HPDE6-E6E7 (cell line): Measurements from ENCODE around the gene HOXA11.

Experiments used
- DNase-seq: peaks from one replicate; pipeline ENCODE4 v3.0.0; 2011; ENCODE audit warnings: missing footprints; ENCODE audit errors: extremely low spot score

HOXA11 gene

DNA sequence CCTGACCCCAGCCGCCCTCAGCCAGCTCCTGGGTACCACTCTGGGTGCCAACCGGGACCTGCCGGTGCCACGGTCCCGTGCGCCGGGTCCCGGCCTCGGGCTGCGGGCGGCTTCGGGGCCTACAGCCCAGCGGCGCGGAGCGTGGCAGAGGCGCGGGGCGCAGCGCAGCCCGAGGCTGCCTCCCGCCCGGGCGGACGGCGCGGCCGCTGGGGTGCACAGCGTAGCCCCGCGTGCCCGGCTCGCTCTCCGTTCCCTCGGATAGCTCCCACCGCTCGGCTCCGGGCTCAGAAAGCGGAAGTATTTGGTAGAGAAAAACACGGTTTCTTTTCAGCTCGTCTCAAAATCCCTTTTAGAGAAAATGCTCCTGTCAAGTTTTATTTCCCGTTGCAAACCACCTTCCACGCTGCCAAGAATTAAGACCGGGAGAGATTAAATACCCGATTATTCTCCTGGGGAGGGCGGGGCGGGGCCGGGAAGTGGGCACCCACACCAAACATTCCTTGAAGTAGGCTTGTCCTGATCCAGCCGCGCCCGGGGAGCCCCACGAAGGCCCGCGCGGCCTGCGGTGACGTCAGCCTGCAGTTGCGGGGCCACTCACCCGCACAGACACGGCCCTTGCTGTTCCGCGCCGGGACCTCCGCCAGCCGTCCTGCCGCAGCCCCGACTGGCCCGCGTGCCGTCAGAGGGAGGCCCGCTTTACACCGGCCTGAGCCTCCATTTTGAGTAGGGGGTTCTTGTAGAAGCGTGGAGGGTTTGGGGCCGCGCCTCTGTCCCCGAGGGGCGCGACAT, 7.7 kb upstream of the HOXA11 start:
- no peak for DNase-seq

DNA sequence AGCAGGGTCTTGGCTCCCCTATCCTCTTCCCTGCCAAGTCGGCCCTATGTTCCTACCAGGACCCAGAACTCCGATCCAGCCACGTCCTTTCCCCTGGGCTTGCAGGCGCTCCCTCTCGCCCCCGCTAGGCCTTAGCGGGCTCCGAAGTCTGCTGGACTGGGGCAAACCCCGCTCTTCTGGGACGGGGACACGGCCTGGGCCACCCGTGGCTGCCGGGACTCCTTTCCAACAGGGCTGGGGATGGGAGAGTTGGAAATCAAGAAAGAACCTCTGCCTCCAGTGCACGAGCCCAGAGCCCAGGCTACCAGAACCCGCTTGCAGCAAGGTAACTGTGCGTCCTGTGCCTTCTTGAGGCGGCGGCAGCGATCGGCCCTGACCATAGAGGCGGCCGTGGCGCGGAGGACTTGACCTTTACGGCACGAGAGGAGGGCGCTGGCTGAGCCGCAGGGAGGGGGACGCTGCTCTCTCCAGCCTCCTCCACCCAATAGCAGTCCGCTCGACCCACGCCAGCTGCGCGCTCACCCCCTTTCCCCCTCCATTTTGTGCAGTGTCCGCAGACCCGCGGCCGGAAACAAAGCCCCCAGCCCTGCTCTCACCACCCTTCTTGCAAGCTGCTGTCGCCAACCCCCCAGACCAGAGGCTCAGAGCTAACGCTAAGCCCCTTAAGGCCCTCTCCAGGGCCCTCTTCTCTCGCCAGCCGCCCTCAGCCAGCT, 7.0 kb upstream of the HOXA11 start:
- DNase-seq, result no peak

DNA sequence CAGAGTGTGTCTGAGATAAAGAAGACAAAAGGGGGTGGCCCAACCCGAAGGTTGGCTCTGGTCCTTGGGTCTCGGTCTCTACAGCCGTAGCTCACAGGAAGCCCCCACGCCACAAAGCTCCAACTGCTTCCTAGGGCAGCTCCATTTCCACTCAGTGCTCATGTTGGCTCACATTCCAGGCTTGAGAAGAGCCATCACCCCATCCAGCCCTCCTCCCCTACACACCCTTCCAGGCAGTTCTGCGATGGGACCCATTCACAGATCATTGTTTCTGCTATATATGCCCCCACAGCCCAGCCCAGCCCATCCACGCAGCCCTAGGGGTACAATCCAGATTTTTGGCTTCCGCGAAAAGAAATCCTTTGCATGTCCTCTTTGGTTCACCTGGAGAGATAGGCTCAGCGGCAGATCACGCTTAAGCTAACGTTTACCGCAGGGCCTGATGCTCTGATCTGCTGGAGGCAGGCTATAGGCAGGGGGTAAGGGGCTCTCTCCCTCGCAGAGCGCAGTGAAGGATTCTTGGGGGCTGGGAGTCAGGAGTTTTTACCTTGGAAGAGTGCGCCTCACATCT, 6.2 kb upstream of the HOXA11 start:
- DNase-seq, result no peak

DNA sequence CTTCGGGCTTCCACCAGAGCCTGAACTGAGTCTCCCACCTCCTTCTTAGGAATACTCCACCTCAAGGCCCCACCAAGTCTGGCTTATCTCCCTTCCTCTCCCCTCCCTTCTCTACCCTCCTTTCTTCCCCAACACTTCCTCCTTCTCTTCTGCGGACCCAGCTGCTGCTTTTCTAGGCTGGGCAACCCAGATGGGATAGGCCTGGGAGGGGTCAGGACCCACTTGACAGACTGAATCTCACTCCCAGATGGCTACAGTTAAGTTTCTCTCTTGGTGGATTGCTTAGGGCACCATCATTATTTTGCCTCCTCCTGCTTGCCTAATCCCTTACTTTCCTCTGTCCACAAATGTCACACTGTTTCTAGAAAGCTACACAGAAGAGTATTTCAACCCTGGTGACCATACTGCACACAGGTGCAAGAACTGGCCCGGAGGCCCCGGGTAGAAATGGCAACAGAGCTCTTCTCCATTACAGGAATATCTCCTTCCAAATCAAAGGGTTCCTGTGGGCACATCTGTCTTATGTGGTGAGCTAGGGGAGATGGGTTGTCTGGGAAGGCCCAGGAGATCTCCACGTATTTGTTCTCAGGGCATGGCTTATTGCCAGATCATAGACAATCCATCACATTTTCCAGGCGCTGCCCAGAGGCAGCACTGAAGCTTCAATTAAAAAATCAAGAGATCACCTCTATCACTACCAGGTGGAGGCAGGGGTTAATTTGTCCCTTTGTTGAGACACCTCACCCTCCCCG, 5.1 kb upstream of the HOXA11 start:
- DNase-seq, result no peak

DNA sequence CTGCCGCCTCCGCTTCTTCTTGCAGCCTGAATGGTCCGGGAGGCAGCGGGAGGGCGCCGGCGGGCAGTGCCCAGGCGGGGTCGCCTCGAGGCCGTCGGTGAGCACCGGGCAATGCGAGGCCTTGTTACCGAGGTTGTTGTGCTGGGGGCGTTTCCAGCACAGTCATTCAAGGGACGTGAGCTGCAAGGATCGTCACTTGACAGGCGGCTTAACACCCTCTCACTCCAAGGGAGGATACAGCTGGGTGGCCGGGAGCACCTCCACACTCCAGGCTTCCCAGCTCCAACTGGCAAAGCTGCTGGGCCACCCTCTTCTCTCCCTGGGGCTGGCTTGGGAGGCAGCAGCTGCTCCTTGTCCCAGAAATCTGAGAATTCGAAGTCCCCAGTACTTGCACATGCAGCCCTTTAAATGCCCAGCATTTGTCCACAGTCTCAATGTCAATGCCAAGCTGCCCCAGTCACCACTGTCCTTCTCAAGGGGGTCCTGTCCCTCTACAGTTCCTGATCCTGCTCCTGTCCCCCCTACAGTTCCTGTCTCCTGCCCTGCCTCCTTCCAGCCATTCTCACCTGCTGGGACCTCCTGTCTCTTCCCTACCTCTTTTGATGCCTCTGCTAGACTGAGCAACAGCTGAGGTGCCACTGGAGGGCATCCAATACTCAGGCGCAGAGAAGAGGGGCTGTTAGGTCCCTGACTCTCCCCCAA, 4.4 kb upstream of the HOXA11 start:
- no peak for DNase-seq

DNA sequence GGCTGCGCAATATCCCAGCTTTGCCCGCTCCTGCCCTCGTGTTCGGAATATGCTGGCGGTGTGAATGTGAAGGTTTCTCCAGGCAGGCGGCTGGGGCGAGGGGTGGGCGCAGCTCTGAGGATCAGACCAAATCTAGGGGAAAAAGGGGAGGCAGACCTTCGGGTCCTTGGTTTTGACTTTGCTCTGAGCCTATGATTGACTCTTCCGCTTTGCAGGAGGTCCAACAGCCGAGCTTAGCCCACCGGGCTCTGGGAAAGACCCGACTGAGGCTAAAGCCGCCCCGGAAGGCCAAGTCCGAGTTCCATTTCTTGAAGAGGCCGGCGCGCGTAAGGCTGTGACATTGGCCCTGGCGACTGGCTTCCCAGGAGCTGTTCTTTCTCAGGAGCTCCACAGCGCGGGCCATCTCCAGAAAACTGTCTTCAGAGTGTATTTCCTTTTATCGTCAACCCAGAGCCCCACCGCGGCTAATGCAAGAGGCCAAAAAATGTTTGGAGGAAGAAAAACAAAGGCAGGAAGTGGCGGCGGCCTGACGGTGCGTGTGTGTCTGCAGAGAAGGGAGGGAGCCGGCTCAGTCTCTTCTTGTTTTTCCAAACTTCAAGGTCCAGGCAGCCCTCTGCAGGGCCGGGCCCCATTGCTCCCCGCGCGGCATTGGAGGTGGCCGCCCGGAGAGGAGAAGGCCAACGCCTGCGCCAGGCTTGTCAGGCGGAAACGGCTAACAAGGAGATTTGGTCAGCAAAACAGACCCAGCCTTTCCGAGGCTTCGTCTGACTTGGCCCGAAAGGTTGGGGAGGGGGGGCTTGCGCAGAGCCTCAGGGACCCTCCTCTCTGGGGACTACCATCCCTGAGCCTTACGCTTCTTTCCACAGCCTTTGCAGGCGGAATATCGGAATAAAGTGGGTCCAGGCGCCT, 3.6 kb upstream of the HOXA11 start:
- no peak for DNase-seq

DNA sequence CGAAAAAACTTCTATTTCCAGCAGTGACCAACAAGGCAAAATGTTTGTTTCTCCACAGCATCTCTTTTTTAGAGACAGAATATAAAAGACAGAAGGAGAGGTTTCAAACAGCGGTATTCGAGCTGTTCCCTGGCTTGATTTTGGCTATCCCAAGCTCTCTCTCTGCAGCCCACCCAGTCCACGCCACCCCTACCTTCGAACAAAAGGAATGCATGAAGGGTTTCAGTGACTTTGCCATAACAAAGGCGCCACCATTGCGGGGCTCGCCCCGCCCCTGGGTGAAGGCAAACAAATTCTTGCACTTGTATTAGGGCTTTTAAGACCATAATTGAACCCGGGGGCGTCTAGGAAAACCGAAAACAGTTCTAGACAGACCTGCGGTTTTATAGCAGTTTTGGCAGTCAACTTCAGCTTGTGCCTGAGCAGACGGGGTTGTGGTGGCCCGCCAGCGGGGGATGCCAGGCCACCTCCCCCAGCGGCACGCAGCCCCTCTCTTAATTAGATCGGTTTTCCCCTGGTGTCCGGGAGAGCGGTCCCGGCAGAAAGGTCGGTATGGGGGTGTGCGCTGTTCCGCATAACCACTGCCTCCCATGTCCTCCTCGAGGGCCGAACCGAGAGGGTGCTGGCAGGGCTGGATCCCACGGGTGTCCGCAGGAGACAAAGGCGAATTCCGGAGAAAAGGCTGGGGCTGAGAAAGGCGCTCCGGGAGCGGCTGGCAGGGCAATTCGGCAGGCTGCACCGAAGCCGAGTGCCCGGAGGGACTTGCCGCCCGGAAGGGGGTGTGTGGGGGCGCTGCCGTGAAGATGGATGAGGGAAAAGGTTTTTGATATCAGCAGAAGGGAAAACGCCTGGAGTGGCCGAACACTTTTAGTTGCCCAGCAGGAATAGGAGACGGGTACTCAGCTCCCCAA, 2.7 kb upstream of the HOXA11 start:
- no peak for DNase-seq

DNA sequence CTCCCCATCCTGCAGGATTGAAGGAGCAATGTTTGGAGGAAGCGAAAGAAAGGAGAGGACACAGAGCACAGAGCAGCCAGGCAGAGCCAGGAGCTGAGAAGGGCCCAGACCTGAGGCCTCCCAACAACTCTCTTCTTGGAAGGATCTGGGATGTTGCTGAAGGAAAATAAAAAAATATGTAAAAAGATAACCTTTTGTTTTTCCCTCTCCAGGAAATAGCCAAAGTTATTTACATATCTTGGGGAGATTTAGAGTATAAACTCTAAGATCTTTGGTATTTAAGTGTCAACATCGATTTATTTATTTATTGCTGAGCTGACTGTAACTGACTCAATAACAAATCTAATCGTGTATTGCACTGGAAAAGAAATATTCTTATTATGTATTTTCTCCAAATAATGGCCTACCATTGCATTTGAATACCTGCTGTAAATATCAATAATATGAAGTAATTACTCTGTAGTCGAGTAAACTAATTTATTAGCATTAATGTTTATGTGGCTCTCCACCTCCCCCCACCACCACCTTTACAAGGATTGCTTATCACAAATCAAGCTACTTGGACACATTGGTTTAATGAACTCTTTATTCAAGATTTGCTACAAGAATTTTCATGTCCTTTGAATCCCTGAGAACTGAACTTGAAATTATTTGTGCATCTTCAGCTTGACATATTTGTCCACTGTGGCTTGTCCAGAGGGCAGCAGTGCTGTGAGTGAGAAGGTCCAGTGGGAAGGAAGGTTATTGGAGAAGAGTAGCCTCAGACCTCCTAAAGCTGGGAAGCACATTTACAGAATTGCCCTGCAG, 1.8 kb upstream of the HOXA11 start:
- no peak for DNase-seq

DNA sequence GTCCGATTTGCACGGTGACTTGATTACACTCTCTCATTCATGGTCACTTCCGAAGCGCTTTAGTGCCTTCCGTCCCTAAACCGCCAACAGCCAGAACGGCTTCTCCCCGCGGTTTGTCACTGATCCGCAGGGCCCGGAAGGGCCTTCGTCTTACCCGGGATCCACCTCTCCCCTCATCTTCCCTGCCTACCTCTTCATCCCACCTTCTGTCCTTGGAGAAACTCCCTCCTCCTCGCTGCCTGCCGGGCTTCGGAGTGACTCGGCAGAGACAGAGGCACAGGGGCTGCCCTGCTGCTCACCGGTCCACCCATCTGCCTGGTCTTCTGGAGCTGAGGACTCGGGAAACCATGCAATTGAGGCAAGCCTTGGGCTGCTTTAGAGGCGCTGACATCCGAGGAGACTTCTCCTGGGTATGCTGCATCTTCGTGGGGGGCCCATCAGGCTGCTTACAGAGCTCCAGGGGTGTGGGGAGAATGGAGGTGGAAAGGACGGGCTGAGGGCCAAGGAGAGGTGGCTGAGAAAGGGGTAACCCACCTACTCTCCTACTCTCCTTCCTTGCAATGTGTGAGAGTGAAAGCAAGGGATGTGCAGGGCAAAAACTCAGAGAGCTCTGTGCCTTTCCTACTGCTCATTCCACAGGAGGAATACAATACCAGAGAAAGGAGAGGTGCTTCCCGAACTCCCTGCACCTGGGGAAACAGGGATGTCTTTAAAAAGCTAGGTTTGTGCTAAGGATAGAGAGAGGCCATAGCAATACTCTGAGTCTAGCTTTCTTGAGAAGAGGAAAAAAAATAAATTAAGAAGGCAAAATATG, 1.0 kb upstream of the HOXA11 start:
- no peak for DNase-seq

DNA sequence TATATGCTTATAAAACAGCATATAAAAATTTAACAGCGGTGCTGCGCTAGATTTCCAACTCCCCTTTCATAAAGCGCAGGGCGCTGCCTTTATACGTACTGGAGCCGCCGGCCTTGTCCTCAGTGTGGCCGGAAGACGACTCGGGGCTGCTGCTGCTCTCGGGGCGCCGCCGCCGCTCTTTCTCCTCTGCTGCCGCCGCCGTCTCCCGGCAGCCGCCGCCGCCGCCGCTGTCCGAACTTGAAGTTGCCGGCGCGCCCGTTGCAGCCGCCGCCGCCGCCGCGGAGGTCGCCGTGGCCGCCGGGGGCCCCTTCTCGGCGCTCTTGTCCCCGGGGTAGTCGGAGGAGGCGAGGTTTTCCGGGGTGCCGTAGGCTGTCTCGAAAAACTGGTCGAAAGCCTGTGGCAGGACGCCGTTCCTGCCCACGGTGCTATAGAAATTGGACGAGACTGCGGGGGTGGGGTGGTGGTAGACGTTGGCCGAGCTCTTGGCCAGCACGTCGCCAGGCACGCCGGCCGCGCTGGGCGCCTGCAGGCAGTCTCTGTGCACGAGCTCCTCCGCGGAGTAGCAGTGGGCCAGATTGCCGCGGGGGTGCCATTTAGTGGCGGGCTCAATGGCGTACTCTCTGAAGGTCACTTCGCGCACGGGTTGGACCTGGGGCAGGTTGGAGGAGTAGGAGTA, 557 bp downstream of the HOXA11 start:
- no peak for DNase-seq

DNA sequence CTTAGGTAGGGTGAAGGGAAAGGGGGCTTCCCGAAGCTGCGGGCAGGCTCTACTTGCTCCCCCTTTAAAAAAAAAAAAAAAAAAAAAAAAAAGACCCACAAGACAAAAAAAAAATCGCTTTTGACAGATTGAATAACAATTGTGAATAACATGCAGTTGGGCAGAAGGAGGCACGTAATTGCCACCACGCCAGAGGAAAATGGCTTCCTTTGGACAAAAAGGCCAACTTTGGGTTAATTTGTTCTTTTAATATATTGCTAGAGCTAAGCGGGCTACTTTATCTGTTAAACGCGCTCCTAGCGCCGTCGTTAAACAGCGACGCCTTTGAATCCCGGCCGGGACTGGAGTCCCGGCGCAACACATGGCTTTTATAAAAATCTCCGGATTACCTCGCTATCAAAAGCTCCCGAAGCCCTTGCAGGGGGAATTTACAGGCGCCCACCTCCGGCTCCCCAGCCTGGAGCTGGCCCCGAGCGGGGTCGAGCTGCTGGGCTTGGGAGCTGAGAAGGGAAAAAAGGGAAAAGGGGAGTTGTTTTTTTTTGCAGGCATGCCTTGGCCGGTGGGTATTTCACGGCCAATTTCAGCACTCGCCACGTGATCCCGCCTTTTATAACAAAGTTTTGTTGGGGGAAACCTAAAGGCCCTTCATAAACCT, 1.2 kb downstream of the HOXA11 start:
- DNase-seq, result no peak

DNA sequence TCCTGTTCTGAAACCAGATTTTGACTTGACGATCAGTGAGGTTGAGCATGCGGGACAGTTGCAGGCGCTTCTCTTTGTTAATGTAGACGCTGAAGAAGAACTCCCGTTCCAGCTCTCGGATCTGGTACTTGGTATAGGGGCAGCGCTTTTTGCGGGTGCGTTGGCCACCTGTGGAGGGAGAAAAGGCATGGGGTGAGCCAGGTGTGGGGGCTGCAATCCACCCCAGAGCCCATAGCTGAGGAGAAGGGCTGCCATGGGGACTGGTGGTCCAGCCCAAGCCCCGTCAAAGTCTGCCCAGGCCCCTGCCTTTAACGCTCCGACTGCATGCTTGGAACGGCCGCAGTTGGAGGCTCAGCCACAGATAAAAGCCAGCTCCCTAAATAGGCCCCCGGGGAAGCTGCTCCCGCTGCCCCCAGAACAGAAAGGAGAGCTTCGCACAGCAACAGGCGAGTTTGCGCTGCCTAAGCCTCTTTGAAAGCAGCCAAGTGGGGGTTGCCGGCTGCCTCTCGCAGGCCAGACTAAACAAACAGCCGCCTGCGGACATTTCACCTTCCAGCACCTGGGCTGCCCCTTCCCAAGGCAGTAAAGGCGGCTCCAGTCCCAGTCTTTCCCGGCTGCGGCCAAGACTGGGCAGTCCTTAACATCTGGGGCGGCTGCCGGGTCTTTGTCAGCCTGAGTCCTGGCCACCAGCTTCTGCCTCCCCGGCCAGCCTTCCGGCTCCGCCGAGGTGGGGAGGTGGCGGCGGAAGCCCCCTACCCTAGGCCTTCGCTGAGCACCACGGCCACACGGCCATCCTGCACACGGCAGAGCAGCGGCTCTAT, 2.0 kb downstream of the HOXA11 start:
- DNase-seq, result no peak

DNA sequence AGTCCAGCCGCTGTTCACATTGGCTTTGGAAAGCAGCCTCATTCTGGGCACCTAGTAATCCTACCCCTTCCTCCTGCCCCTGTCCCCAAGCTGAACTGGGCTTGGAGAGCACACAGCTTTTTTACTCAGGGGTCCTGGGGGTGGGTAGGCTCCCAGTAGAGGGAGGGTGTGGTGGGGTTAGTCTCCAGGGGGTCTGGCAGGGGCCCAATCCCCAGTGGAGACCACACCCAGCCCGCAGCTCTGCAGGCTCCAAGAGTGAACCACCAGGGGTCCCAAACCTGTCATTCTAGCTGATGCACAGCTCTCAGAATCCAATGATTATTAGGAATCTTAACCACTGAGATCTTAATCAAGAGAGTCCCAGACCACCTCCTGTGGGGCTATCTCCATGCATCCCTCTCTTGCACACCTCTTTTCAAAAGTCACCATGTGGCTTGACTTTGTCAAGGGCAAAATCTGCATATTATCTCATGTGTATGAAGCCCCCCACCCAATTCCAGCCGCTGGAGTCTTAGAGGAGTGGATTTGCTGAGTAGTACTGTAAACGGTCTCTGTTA, 2.7 kb downstream of the HOXA11 start:
- no peak for DNase-seq

DNA sequence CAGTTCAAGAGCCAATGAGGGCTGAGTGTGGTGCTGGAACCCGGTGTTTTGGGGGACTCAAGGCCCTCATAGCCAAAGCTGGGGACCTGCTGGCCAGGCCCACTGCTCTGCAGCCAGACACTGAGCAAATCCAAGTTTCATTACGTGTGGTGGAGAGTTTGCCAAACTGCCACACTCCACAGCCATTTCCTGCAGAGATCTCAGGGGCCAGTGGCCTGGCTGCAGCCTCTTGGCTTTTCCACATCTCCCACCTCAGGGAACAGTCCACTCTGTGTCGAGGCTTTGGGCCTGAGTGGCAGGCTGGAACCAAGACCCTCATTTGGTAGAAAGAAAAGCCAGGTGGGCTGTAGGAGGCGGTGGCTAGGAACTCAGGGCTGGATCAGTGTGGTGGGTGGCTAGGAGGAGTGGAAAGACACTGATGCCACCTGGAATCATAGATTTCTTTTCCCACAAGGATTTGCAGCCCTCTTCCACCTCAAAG, 3.2 kb downstream of the HOXA11 start:
- DNase-seq, result no peak
